Keratinocyte (primary cell): Measurements from ENCODE around the gene NFKB2. TPM values are rescaled to one million over a fixed set of nuclear protein-coding genes. Genes with fewer than 3 reads are reported as not detected.

ENCODE experiments used
- DNase-seq: peaks from one replicate; pipeline ENCODE4 v3.0.0-alpha.2; 2011; ENCODE audit warnings: low read depth, missing footprints, low spot score
- FAIRE-seq: peaks from 2 replicates; lab custom pipeline; 2011; peaks lifted over from hg19 to GRCh38; lab: Jason Lieb, UNC
- H2AFZ ChIP-seq: 2 replicates; pipeline ENCODE4 v1.6.0; 2012; ENCODE audit warnings: low read length, control low read depth, inconsistent platforms; ENCODE audit not compliant: control insufficient read depth
- H3K27ac ChIP-seq: 2 replicates; pipeline ENCODE4 v1.5.1; 2011; ENCODE audit warnings: low read length; ENCODE audit not compliant: control insufficient read depth, insufficient read depth
- H3K27me3 ChIP-seq: 3 replicates; pipeline ENCODE4 v1.6.0; 2011; ENCODE audit warnings: low read length; ENCODE audit not compliant: control insufficient read depth, insufficient read depth; ENCODE audit errors: extremely low read depth
- H3K36me3 ChIP-seq, 2 experiments: 2 replicates in 1 of 2; 3 replicates in 1 of 2; pipeline ENCODE4 v1.5.1; 2011; ENCODE audit warnings: low read length in 2 of 2, mild to moderate bottlenecking in 1 of 2; ENCODE audit not compliant: control insufficient read depth in 2 of 2, insufficient read depth in 2 of 2; ENCODE audit errors: extremely low read depth in 1 of 2
- H3K4me1 ChIP-seq: 3 replicates; pipeline ENCODE4 v1.5.1; 2011; ENCODE audit warnings: low read length; ENCODE audit not compliant: control insufficient read depth, insufficient read depth; ENCODE audit errors: extremely low read depth
- H3K4me2 ChIP-seq: 3 replicates; pipeline ENCODE4 v1.6.0; 2011; ENCODE audit warnings: low read depth, low read length; ENCODE audit not compliant: control insufficient read depth, insufficient read depth; ENCODE audit errors: extremely low read depth
- H3K4me3 ChIP-seq, 3 experiments: fragments of 200-600 bp in 1 of 3; sonication (generic) in 1 of 3; 2 replicates in 2 of 3; 3 replicates in 1 of 3; pipeline ENCODE4 v1.5.1; 2011 to 2016; ENCODE audit warnings: low read length in 3 of 3, mild to moderate bottlenecking in 3 of 3, control low read depth in 2 of 3, inconsistent platforms in 1 of 3, low read depth in 1 of 3, mixed read lengths in 1 of 3, mixed run types in 1 of 3, moderate library complexity in 1 of 3; ENCODE audit not compliant: control insufficient read depth in 2 of 3, insufficient read depth in 2 of 3; ENCODE audit errors: extremely low read depth in 1 of 3
- H3K79me2 ChIP-seq: 2 replicates; pipeline ENCODE4 v1.6.0; 2012; ENCODE audit warnings: low read length; ENCODE audit not compliant: control insufficient read depth, insufficient read depth
- H3K9ac ChIP-seq: 3 replicates; pipeline ENCODE4 v1.6.0; 2011; ENCODE audit warnings: low read length; ENCODE audit not compliant: control insufficient read depth, insufficient read depth; ENCODE audit errors: extremely low read depth
- H3K9me1 ChIP-seq: 3 replicates; pipeline ENCODE4 v1.6.0; 2011; ENCODE audit warnings: low read length; ENCODE audit not compliant: control insufficient read depth, insufficient read depth; ENCODE audit errors: extremely low read depth
- H3K9me3 ChIP-seq: 2 replicates; pipeline ENCODE4 v1.5.1; 2012; ENCODE audit warnings: low read depth, low read length; ENCODE audit not compliant: control insufficient read depth
- H4K20me1 ChIP-seq: 3 replicates; pipeline ENCODE4 v1.6.0; 2011; ENCODE audit warnings: low read length; ENCODE audit not compliant: control insufficient read depth, insufficient read depth; ENCODE audit errors: extremely low read depth
- CTCF ChIP-seq, 3 experiments: IDR thresholded peaks in 1 of 3; conservative IDR thresholded peaks in 1 of 3; optimal IDR thresholded peaks in 1 of 3; 2 replicates in 2 of 3; 3 replicates in 1 of 3; pipeline versions ENCODE3 to v1.5.1; 2011; ENCODE audit warnings: low read length in 3 of 3, mild to moderate bottlenecking in 3 of 3, moderate library complexity in 2 of 3, control low read depth in 1 of 3, inconsistent platforms in 1 of 3; ENCODE audit not compliant: insufficient read depth in 2 of 3; ENCODE audit errors: extremely low read depth in 1 of 3
- EZH2 ChIP-seq: IDR thresholded peaks from one replicate; pipeline ENCODE4 v1.6.1; 2012; ENCODE audit warnings: inconsistent platforms, mild to moderate bottlenecking, low read length, moderate library complexity
- dilution Hi-C: fragments of 300-500 bp; cut with MboI; formaldehyde crosslinking; loops from one replicate; pipeline ENCODE4 v1.7.0; 2020; ENCODE audit warnings: low sequenced_read_pairs; ENCODE audit not compliant: extremely low pct_ligation_motif_present
- polyA plus RNA-seq, 5 experiments: library from polyadenylated mRNA; depleted of rRNA in 3 of 5; stranded (reverse) in 3 of 5; stranded (forward) in 1 of 5; unstranded in 1 of 5; fragments of >200 nt; gene quantifications; 1 replicate in 1 of 5; 2 replicates in 3 of 5; 3 replicates in 1 of 5; pipeline versions ENCODE4 v1.2.1 to v1.2.3, GENCODE V29; 2011 to 2012; ENCODE audit warnings: missing spikeins in 2 of 5, low read depth in 1 of 5, low replicate concordance in 1 of 5

Gene NFKB2
- polyA plus RNA-seq, 1 donor (not counting 4 experiments of a cell fraction or from before 2014, with no cell fraction given): 14.8 TPM

- peak overlapping the region; percentile 91 for H3K4me2 ChIP-seq
- H3K9me1 ChIP-seq: no peaks in the 10 kb centered on the region
- H3K36me3 ChIP-seq: peaks cover 8 to 17% of the 10 kb centered on the region in 2 experiments
- no peak for TF ChIP-seq CTCF (optimal IDR thresholded peaks at IDR 0.05 in 1 of 3, IDR thresholded peaks at IDR 0.05 in 1 of 3, conservative IDR thresholded peaks at IDR 0.05 in 1 of 3; ENCODE audit: extremely low read depth in 1 of 3, insufficient read depth in 2 of 3, low read length in 3 of 3)
- TF ChIP-seq EZH2: no peak
- peak overlapping the region; percentile 72 for H3K27ac ChIP-seq
- H3K79me2 ChIP-seq: peaks cover 3% of the 10 kb centered on the region
- peak overlapping the region; percentile 73 for H2AFZ ChIP-seq
- H3K4me3 ChIP-seq: peak overlapping the region; percentile 65 to 83 (median 71)
- peaks cover 29% of the 10 kb centered on the region for H3K4me1 ChIP-seq
- dilution Hi-C loops: no loop called here
- H3K9ac ChIP-seq: peak overlapping the region; percentile 82
- FAIRE-seq (no peak), DNase-seq (no peak)
- H3K27me3 ChIP-seq: peaks cover 18% of the 10 kb centered on the region
- no peaks in the 10 kb centered on the region for H4K20me1 ChIP-seq
- H3K9me3 ChIP-seq: no peaks in the 10 kb centered on the region
Measured at GRCh38 chr10:102421507-102421756, 25.9 kb downstream of the NFKB2 start.

- peaks cover 8 to 17% of the 10 kb centered on the region in 2 experiments for H3K36me3 ChIP-seq
- FAIRE-seq (no peak), DNase-seq (no peak)
- H4K20me1 ChIP-seq: no peaks in the 10 kb centered on the region
- dilution Hi-C loops: no loop called here
- no peaks in the 10 kb centered on the region for H3K9me1 ChIP-seq
- TF ChIP-seq EZH2 (no peak), CTCF (optimal IDR thresholded peaks at IDR 0.05 in 1 of 3, IDR thresholded peaks at IDR 0.05 in 1 of 3, conservative IDR thresholded peaks at IDR 0.05 in 1 of 3; ENCODE audit: extremely low read depth in 1 of 3, insufficient read depth in 2 of 3, low read length in 3 of 3) (no peak)
- H3K27me3 ChIP-seq: peaks cover 18% of the 10 kb centered on the region
- H3K79me2 ChIP-seq: peaks cover 3% of the 10 kb centered on the region
- peaks cover 29% of the 10 kb centered on the region for H3K4me1 ChIP-seq
- H3K4me3 ChIP-seq: peak overlapping the region; percentile 65 to 83 (median 71)
- H3K27ac ChIP-seq: peak overlapping the region; percentile 72
- H3K9me3 ChIP-seq: no peaks in the 10 kb centered on the region
- peak overlapping the region; percentile 82 for H3K9ac ChIP-seq
- peak overlapping the region; percentile 91 for H3K4me2 ChIP-seq
- peak overlapping the region; percentile 73 for H2AFZ ChIP-seq
Measured at GRCh38 chr10:102421757-102422512, 26.4 kb downstream of the NFKB2 start.
